NB4 (cell line): Measurements from ENCODE around the gene MBOAT7.

Experiments used
- MYC ChIP-seq: IDR thresholded peaks from 2 replicates; pipeline ENCODE4 v1.6.1; 2011; ENCODE audit warnings: low read depth, low read length
- POLR2A ChIP-seq: IDR thresholded peaks from 2 replicates; pipeline ENCODE4 v1.6.1; 2011; ENCODE audit warnings: mild to moderate bottlenecking; ENCODE audit not compliant: insufficient read length; ENCODE audit errors: extremely low read depth
- TF ChIP-seq, protein P1 (sequence below): IDR thresholded peaks from one replicate; pipeline ENCODE4 v1.5.1; 2012; ENCODE audit warnings: low read depth, low read length
- TF ChIP-seq, protein P2 (sequence below): IDR thresholded peaks from 2 replicates; pipeline ENCODE4 v1.6.1; 2011; ENCODE audit warnings: low read depth, low read length

DNA sequence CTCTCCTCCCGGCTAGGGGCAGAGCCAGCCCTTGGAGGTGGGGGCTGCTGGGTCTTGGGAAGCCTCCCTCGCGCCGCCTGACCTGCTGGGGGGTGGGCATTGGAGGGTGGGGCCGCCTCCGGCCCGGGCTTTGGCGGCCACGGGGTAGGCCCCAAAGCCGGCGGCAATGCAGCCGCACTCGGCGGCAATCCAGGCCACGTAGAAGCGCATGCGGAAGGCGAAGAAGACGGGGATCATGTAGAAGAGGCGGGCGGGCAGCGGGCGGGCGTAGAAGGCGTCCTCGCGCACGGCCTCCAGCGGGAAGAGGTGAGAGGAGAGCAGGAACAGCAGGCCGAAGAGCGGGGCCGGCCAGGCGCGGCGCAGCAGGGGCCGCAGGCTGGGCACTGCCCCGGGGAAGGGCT is 8.7 kb downstream of the MBOAT7 start:
- TF ChIP-seq, protein P1, sequence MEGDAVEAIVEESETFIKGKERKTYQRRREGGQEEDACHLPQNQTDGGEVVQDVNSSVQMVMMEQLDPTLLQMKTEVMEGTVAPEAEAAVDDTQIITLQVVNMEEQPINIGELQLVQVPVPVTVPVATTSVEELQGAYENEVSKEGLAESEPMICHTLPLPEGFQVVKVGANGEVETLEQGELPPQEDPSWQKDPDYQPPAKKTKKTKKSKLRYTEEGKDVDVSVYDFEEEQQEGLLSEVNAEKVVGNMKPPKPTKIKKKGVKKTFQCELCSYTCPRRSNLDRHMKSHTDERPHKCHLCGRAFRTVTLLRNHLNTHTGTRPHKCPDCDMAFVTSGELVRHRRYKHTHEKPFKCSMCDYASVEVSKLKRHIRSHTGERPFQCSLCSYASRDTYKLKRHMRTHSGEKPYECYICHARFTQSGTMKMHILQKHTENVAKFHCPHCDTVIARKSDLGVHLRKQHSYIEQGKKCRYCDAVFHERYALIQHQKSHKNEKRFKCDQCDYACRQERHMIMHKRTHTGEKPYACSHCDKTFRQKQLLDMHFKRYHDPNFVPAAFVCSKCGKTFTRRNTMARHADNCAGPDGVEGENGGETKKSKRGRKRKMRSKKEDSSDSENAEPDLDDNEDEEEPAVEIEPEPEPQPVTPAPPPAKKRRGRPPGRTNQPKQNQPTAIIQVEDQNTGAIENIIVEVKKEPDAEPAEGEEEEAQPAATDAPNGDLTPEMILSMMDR, result no peak
- TF ChIP-seq, protein P2, sequence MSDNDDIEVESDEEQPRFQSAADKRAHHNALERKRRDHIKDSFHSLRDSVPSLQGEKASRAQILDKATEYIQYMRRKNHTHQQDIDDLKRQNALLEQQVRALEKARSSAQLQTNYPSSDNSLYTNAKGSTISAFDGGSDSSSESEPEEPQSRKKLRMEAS, result no peak
- TF ChIP-seq POLR2A (no peak), MYC (no peak)
